Medulla oblongata (tissue), 1 donor: Measurements from ENCODE around the gene CLHC1.
A peak's percentile ranks its signal among the peaks of the same experiment; 100 is the strongest.
"Not testable (repeated sequence)": the region's sequence is repeated elsewhere in the genome, so short reads cannot be mapped to it uniquely, and the experiment has no call there.

ENCODE experiments used
- DNase-seq: peaks from one replicate; pipeline ENCODE4 v3.0.0-alpha.2; 2015; ENCODE audit errors: extremely low spot score

The CLHC1 gene

GRCh38 chr2:55153584-55154299 lies 78.4 kb downstream of the CLHC1 start:
- no peak for DNase-seq

- no peak for DNase-seq
Measured at GRCh38 chr2:55152475-55153412, 79.3 kb downstream of the CLHC1 start.

DNA sequence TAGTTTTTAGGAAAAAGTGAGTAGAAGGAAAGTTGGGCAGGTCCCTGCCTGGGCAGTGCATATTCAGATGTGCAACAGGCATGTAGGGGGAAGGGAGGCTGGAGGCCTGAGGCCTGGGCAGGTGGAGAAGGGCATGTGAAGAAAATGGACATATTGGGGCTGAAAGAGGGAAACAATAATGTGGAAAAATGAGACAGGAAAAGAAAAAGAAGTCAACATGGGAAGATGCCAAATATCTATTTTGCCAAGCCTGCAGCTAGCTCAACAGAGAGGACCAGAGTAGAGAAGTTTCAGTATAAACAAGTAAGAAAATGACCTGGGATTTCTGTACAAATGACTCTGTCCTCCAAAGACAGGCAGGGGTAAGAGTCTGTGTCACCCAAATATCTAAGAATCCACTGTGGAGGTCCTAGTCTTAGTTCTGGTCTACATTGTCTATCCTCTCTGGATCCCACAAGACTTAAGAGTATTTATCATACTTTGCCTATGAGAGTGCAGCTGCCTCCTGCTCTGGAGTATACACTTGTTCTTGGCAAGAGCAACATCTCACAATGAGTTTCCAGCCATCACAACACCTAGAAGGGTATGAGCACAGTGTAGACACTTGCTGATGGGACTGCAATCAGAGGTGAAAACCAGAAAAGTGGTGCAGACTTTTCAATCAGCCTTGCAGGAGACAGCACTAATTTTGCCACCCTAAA lies 80.2 kb downstream of the CLHC1 start:
- DNase-seq = no peak

GRCh38 chr2:55150834-55151233 lies 81.3 kb downstream of the CLHC1 start:
- peak; percentile 86 for DNase-seq

DNA sequence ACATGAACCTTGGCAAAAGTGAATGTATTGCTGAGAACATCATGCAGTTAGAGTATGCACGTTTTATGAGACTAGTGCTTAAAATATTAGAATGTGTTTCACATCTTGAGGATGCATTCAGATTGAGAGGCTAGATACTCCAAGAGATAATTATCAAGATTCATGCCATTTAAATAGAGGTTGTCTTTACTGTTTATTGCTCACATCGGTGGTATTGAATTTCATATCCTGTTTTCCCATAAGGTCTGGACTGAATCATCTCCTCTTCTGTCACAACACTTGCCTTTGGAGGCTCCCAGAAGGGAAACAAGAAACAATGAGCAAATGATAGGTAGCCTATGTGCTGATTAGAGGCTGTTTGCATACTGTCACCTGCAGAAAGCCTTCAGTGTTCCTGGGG lies 83.8 kb downstream of the CLHC1 start:
- DNase-seq = no peak

DNA sequence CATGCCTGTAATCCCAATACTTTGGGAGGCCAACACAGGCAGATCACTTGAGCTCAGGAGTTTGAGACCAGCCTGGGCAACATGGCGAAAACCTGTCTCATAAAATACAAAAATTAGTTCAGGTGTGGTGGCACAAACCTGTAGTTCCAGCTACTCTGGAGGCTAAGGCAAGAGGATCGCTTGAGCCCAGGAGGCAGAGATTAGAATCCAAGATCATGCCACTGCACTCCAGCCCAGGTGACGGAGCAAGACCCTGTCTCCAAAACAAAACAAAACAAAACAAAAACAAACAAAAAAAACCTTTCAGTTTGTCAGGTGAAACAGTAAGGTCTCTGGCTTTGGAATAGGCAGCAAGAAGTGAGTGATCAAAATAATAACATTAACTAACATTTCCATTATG lies 84.6 kb downstream of the CLHC1 start:
- DNase-seq = no peak

DNA sequence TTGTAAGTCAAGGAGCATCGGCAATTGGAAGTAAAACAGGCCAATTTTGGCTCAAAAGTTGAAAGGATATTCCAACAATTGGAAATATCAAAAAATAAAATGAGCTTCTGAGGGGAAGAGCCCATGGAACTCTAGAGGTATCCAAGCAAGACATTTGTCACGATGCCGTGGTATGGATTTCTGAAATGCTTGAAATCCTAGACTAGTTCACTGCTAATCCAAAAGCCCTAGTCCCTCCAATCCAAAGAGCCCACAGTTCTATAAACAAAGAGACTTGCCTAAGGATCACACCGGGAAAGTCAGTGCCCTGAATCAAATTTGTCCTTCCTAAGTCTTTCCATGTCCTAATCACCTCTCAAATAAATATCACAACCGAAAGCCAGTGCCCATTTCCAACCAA lies 85.1 kb downstream of the CLHC1 start:
- no peak for DNase-seq

- no peak for DNase-seq
Measured at GRCh38 chr2:55146263-55146662, 85.8 kb downstream of the CLHC1 start.

GRCh38 chr2:55144922-55145820 lies 86.9 kb downstream of the CLHC1 start:
- no peak for DNase-seq

DNA sequence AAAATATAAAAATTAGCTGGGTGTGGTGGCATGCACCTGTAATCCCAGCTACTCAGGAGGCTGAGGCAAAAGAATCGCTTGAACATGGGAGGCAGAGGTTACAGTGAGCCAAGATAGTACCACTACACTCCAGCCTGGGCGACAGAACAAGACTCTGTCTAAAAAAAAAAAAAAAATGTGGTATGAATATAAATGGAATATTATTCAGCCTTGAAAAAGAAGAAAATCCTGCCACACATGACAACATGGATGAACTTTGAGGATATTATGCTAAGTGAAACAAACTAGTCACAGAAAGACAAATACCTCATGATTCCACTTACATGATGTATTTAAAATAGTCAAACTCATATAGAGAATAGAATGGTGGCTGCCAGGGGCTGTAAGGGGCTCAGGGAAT lies 88.4 kb downstream of the CLHC1 start:
- DNase-seq = not testable (repeated sequence)

GRCh38 chr2:55142518-55142917 lies 89.6 kb downstream of the CLHC1 start:
- DNase-seq = no peak

- no peak for DNase-seq
Measured at GRCh38 chr2:55141572-55142413, 90.3 kb downstream of the CLHC1 start.

- DNase-seq = no peak
Measured at GRCh38 chr2:55140316-55141219, 91.5 kb downstream of the CLHC1 start.

DNA sequence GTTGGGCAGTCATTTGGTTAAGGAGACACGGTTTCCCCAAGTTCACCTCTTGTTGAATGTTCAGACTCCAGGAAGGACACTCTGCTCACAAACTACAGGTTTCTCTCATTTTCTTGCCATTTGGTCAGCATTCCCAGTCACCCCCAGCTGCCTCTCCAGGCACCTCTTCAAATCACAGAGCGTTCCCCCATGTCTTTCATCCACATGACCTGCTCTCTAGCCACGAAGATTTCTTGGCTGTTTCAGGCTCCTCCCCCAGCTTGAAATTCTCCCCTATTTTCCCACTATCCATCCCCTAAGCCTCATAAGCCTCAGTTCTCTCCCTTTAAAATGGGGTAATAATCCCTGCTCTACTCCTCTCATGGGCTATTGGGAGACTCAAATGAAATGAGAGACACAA lies 92.8 kb downstream of the CLHC1 start:
- no peak for DNase-seq

DNA sequence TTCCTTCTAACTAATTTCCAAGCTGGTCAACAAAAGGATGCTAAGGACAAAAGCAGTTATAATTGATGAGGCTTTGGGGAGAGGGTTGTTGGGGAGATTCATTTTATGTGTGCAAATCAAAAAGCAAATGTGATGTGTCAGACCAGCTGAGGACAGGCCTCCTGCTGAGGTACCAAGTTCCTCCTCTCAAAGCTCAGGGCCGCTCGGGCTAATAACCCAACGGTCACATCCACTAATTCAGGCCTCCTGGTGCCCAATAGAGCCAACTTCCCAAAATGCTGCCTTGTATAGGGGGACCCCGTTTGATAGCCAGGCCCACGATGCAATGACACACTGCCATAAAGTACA lies 93.2 kb downstream of the CLHC1 start:
- DNase-seq = peak; percentile 62

DNA sequence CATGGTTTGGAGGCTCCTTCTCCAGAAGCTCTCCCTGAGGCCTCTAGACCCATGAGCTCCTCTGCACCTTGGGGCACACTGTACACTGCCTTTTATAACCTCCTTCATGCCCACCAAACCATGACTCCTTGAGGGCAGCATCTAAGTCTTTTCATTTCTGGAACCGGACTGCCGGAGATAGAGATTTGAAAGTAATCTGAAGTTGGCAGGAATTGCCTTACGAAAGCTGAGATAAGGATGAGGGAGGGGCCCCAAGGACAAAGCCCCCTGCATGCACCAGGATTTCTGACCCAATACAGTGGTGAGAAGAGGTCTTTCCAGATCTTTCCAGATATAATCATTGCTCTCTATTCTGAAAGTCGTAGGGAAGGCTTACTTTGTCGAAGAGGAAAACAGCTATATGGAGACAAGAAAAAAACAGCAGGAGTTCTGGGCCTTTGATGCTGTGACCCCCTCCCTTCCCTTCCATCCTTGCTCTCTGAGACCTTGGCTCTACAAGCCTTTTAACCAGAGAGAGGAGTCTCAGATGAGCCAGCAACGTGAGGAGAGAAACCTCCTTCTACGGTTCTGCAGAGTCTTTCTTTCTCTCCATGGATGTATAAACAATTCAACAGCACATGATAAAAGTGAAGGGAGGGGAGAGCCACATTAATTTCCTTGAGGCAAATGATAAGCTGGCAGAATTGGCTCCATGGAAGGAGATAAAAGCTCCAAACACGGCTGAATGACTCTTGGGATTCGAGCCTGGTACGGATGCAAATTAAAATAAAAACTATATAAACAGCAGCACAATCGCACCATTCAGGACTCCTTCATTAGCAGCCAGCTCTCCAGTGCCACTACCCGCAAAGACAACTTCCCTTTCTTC lies 93.8 kb downstream of the CLHC1 start:
- peak; percentile 91 for DNase-seq

- DNase-seq = peak; percentile 74
Measured at GRCh38 chr2:55137024-55137958, 94.8 kb downstream of the CLHC1 start.
